ENCODE results near the gene MSRB3. TPM values are rescaled to one million over a fixed set of nuclear protein-coding genes. Genes with fewer than 3 reads are reported as not detected.

MSRB3 gene
- total RNA-seq, 1 experiment from 2014 or later = 1.1 TPM

DNA sequence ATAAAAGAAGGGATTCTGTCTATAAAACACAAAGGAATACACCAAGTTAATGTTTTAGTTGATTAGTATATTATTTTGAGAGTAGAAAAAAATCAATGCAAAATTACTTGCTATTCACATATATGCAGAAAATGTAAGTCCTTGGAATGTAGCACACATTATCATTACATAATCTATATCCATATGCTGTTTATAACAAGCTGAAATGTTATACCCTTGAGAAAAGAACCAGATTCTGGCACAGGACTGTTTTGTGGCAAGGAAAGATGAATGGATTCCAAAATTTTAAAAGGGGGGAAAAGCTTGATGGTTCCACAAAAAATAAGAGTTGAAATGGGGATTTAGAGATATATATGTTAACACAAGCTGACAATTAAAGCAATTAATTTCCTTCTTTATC is 153.6 kb downstream of the MSRB3 start:
- H3K9me3 Mint-ChIP-seq = peaks cover 0 to 3% of the 10 kb centered on the region in 2 experiments; a peak in 1 of 5 replicates

More for the DNA sequence above, 153.6 kb downstream of the MSRB3 start:
- Histone ChIP-seq H3K23me2 (ENCODE audit: insufficient read length, low read depth, low read length, poor library complexity, severe bottlenecking) (no peaks in the 10 kb centered on the region), H3K4me1 (ENCODE audit: insufficient read depth, low read length) (no peaks in the 10 kb centered on the region; the same call in 1 of the 2 replicates), H3K4ac (ENCODE audit: low read depth, low read length) (no peak overlapping the region), H4K20me1 (ENCODE audit: control insufficient read depth, insufficient read depth, insufficient read length) (no peaks in the 10 kb centered on the region), H3K27me3 (ENCODE audit: insufficient read depth, low read length) (no peaks in the 10 kb centered on the region), H3K9ac (ENCODE audit: extremely low read depth, insufficient read length, low read length) (no peak overlapping the region), H3K4me2 (ENCODE audit: insufficient read depth, insufficient read length, low read length) (no peak overlapping the region), H2BK20ac (ENCODE audit: low read depth, low read length, poor library complexity, severe bottlenecking) (no peak overlapping the region), H2AK5ac (ENCODE audit: insufficient read length, low read length) (no peak overlapping the region), H3K27ac (ENCODE audit: insufficient read length, low read depth, low read length) (no peak overlapping the region), H3K79me2 (ENCODE audit: insufficient read depth, low read length) (no peaks in the 10 kb centered on the region), H2BK12ac (ENCODE audit: insufficient read length, low read depth, low read length) (no peak overlapping the region), H4K8ac (replicated peaks; ENCODE audit: insufficient read length, low read depth, low read length) (no peak overlapping the region), H4K91ac (ENCODE audit: insufficient read length, low read depth, low read length) (no peak overlapping the region), H2BK15ac (ENCODE audit: low read depth, low read length) (no peak overlapping the region), H3K23ac (ENCODE audit: insufficient read length, low read depth, low read length) (no peak overlapping the region), H2BK5ac (ENCODE audit: insufficient read length, low read length) (no peak overlapping the region), H3K79me1 (ENCODE audit: insufficient read depth, low read depth, low read length, poor library complexity, severe bottlenecking) (no peaks in the 10 kb centered on the region), H3K18ac (ENCODE audit: insufficient read length, low read depth, low read length) (no peak overlapping the region), H3K14ac (ENCODE audit: insufficient read depth, low read length) (no peak overlapping the region), H2AFZ (ENCODE audit: low read length) (no peak overlapping the region), H3K9me3 (ENCODE audit: control insufficient read depth, low read depth, low read length) (no peaks in the 10 kb centered on the region), H4K5ac (ENCODE audit: insufficient read length, low read depth, low read length) (no peak overlapping the region), H2BK120ac (ENCODE audit: low read depth, low read length, poor library complexity, severe bottlenecking) (no peak overlapping the region), H3K56ac (ENCODE audit: insufficient read length, low read depth, low read length) (no peak overlapping the region), H3T11ph (ENCODE audit: low read length) (no peak overlapping the region)
- Mint-ChIP-seq H3K4me1 (peaks cover 10 to 12% of the 10 kb centered on the region in 2 experiments), H3K27ac (no peak overlapping the region), H3K27me3 (ENCODE audit: low read depth) (no peaks in the 10 kb centered on the region), H3K4me3 (no peak overlapping the region), H3K36me3 (ENCODE audit: insufficient read depth in 1 of 3, low read depth in 3 of 3) (no peaks in the 10 kb centered on the region)
- TF ChIP-seq, protein P1, sequence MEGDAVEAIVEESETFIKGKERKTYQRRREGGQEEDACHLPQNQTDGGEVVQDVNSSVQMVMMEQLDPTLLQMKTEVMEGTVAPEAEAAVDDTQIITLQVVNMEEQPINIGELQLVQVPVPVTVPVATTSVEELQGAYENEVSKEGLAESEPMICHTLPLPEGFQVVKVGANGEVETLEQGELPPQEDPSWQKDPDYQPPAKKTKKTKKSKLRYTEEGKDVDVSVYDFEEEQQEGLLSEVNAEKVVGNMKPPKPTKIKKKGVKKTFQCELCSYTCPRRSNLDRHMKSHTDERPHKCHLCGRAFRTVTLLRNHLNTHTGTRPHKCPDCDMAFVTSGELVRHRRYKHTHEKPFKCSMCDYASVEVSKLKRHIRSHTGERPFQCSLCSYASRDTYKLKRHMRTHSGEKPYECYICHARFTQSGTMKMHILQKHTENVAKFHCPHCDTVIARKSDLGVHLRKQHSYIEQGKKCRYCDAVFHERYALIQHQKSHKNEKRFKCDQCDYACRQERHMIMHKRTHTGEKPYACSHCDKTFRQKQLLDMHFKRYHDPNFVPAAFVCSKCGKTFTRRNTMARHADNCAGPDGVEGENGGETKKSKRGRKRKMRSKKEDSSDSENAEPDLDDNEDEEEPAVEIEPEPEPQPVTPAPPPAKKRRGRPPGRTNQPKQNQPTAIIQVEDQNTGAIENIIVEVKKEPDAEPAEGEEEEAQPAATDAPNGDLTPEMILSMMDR (conservative IDR thresholded peaks at IDR 0.05) = no peak
- DNase-seq = no peak
